H1 (cell line): ENCODE data around the gene TFE3. TPM values are rescaled to one million over a fixed set of nuclear protein-coding genes. Genes with fewer than 3 reads are reported as not detected.

Experiments
- CTCF ChIA-PET: fragments of 300-600 bp; sonication (Branson Sonifier 250); formaldehyde crosslinking; loops from one replicate; lab custom pipeline; 2021; ENCODE audit not compliant: partially characterized antibody; lab: Charles Lee
- POLR2A ChIA-PET: fragments of 300-600 bp; sonication (Branson Sonifier 250); formaldehyde crosslinking; loops from one replicate; lab custom pipeline; 2021; ENCODE audit warnings: inconsistent platforms; ENCODE audit not compliant: partially characterized antibody; lab: Charles Lee
- DNase-seq, 2 experiments: peaks; one replicate each; pipeline versions ENCODE4 v3.0.0 to v3.0.0-alpha.2; 2010 to 2022; ENCODE audit warnings: low spot score in 2 of 2, low read depth in 1 of 2, mixed read lengths in 1 of 2
- FAIRE-seq: peaks from 2 replicates; lab custom pipeline; 2011; peaks lifted over from hg19 to GRCh38; lab: Jason Lieb, UNC
- H2AFZ ChIP-seq: 2 replicates; pipeline ENCODE4 v1.8.1; 2012; ENCODE audit warnings: low read length, inconsistent platforms
- H2AK5ac ChIP-seq: 2 replicates; pipeline ENCODE4 v1.6.1; 2013; ENCODE audit warnings: low read depth, low read length
- H2BK120ac ChIP-seq: replicated peaks from 2 replicates; pipeline ENCODE3; 2013; ENCODE audit warnings: low read depth, low read length, inconsistent platforms
- H2BK12ac ChIP-seq: 2 replicates; pipeline ENCODE4 v1.6.1; 2013; ENCODE audit warnings: low read depth, low read length
- H2BK15ac ChIP-seq: 2 replicates; pipeline ENCODE4 v1.6.1; 2013; ENCODE audit warnings: low read length
- H2BK20ac ChIP-seq: 2 replicates; pipeline ENCODE4 v1.6.1; 2013; ENCODE audit warnings: low read length
- H2BK5ac ChIP-seq: 2 replicates; pipeline ENCODE4 v1.6.1; 2013; ENCODE audit warnings: low read depth, low read length
- H3K14ac ChIP-seq: 2 replicates; pipeline ENCODE4 v1.6.1; 2013; ENCODE audit warnings: inconsistent platforms; ENCODE audit not compliant: insufficient read length
- H3K18ac ChIP-seq: 2 replicates; pipeline ENCODE4 v1.6.1; 2013; ENCODE audit warnings: low read length; ENCODE audit errors: extremely low read depth
- H3K23ac ChIP-seq: 2 replicates; pipeline ENCODE4 v1.6.1; 2013; ENCODE audit warnings: inconsistent platforms; ENCODE audit not compliant: insufficient read length
- H3K23me2 ChIP-seq: 2 replicates; pipeline ENCODE4 v1.6.1; 2013; ENCODE audit warnings: low read depth, low read length
- H3K27ac ChIP-seq: 2 replicates; pipeline ENCODE4 v1.6.1; 2011; ENCODE audit warnings: low read depth, low read length, inconsistent platforms
- H3K27me3 ChIP-seq, 4 experiments: replicated peaks in 1 of 4; 1 replicate in 1 of 4; 2 replicates in 3 of 4; pipeline versions ENCODE4 v1.6.1 to v1.8.1; 2011 to 2013; ENCODE audit warnings: low read length in 3 of 4, mild to moderate bottlenecking in 3 of 4, inconsistent platforms in 2 of 4, mixed read lengths in 2 of 4, moderate library complexity in 1 of 4; ENCODE audit not compliant: control insufficient read depth in 3 of 4, insufficient read depth in 3 of 4; ENCODE audit errors: extremely low read depth in 1 of 4
- H3K36me3 ChIP-seq, 4 experiments: 2 replicates each; pipeline versions ENCODE4 v1.6.1 to v1.8.1; 2011 to 2013; ENCODE audit warnings: mild to moderate bottlenecking in 4 of 4, low read length in 3 of 4, moderate library complexity in 2 of 4, control low read depth in 1 of 4, inconsistent platforms in 1 of 4; ENCODE audit not compliant: insufficient read depth in 4 of 4, control insufficient read depth in 2 of 4
- H3K4ac ChIP-seq: replicated peaks from 2 replicates; pipeline ENCODE3; 2013; ENCODE audit warnings: low read length, low read depth, mixed read lengths, inconsistent platforms; ENCODE audit not compliant: insufficient read length
- H3K4me1 ChIP-seq, 4 experiments: replicated peaks in 1 of 4; 1 replicate in 1 of 4; 2 replicates in 3 of 4; pipeline versions ENCODE4 v1.6.1 to v1.8.1; 2011 to 2013; ENCODE audit warnings: low read length in 3 of 4, inconsistent platforms in 2 of 4, mixed read lengths in 1 of 4; ENCODE audit not compliant: insufficient read depth in 4 of 4, control insufficient read depth in 3 of 4
- H3K4me2 ChIP-seq, 2 experiments: 2 replicates each; pipeline versions ENCODE4 v1.6.1 to v1.8.1; 2011 to 2013; ENCODE audit warnings: low read depth in 2 of 2, low read length in 2 of 2, control low read depth in 1 of 2, inconsistent platforms in 1 of 2, mild to moderate bottlenecking in 1 of 2; ENCODE audit not compliant: insufficient read depth in 1 of 2
- H3K4me3 ChIP-seq, 4 experiments: fragments of 200-600, 300-600 bp in 1 of 4; sonication (generic), shearing (Covaris generic), sonication (Bioruptor Twin) in 1 of 4; 2 replicates each; pipeline versions ENCODE4 v1.5.1 to v1.8.1; 2011 to 2016; ENCODE audit warnings: low read length in 4 of 4, low read depth in 3 of 4, control low read depth in 2 of 4, inconsistent platforms in 2 of 4, mild to moderate bottlenecking in 2 of 4, mixed read lengths in 1 of 4, moderate library complexity in 1 of 4; ENCODE audit not compliant: insufficient read depth in 2 of 4; ENCODE audit errors: extremely low read depth in 1 of 4
- H3K56ac ChIP-seq: replicated peaks from 2 replicates; pipeline ENCODE3; 2013; ENCODE audit warnings: low read depth, mild to moderate bottlenecking, mixed read lengths, low read length, inconsistent platforms; ENCODE audit not compliant: insufficient read length
- H3K79me1 ChIP-seq: 2 replicates; pipeline ENCODE4 v1.6.1; 2013; ENCODE audit warnings: low read depth, low read length, control low read depth
- H3K79me2 ChIP-seq, 2 experiments: 2 replicates each; pipeline versions ENCODE4 v1.6.1 to v1.8.1; 2012 to 2013; ENCODE audit warnings: low read length in 2 of 2, mild to moderate bottlenecking in 2 of 2, inconsistent platforms in 1 of 2; ENCODE audit not compliant: insufficient read depth in 2 of 2, control insufficient read depth in 1 of 2
- H3K9ac ChIP-seq, 4 experiments: replicated peaks in 1 of 4; 1 replicate in 1 of 4; 2 replicates in 3 of 4; pipeline versions ENCODE4 v1.6.1 to v1.8.1; 2011 to 2013; ENCODE audit warnings: low read depth in 3 of 4, low read length in 3 of 4, control low read depth in 2 of 4, mild to moderate bottlenecking in 2 of 4, moderate library complexity in 2 of 4, inconsistent platforms in 1 of 4; ENCODE audit errors: extremely low read depth in 1 of 4
- H3K9me3 ChIP-seq, 2 experiments: 2 replicates each; pipeline versions ENCODE4 v1.6.1 to v1.8.1; 2012 to 2013; ENCODE audit warnings: mild to moderate bottlenecking in 2 of 2, moderate library complexity in 2 of 2, control low read depth in 1 of 2, inconsistent platforms in 1 of 2, low read depth in 1 of 2, low read length in 1 of 2, mixed read lengths in 1 of 2; ENCODE audit not compliant: insufficient read depth in 2 of 2
- H4K20me1 ChIP-seq, 2 experiments: replicated peaks in 1 of 2; 2 replicates each; pipeline versions ENCODE3 to v1.8.1; 2011 to 2013; ENCODE audit warnings: inconsistent platforms in 2 of 2, low read length in 2 of 2, mild to moderate bottlenecking in 1 of 2; ENCODE audit not compliant: insufficient read depth in 2 of 2, control insufficient read depth in 1 of 2
- H4K5ac ChIP-seq: 2 replicates; pipeline ENCODE4 v1.6.1; 2013; ENCODE audit warnings: low read length, low read depth, mixed read lengths, inconsistent platforms; ENCODE audit not compliant: insufficient read length
- H4K8ac ChIP-seq: 2 replicates; pipeline ENCODE4 v1.8.0; 2013; ENCODE audit warnings: mild to moderate bottlenecking, moderate library complexity, low read length, inconsistent platforms; ENCODE audit not compliant: insufficient read depth; ENCODE audit errors: extremely low read depth
- H4K91ac ChIP-seq: replicated peaks from 2 replicates; pipeline ENCODE3; 2013; ENCODE audit warnings: low read length, mixed read lengths, inconsistent platforms; ENCODE audit not compliant: insufficient read length
- BCL11A ChIP-seq, 2 experiments: IDR thresholded peaks; one replicate each; pipeline ENCODE4 v1.6.1; 2011; ENCODE audit warnings: low read depth in 2 of 2, low read length in 2 of 2, mild to moderate bottlenecking in 2 of 2
- BRCA1 ChIP-seq: IDR thresholded peaks from 2 replicates; pipeline ENCODE4 v1.6.1; 2012; ENCODE audit warnings: low read depth, low read length, improper control_type of control experiment
- CEBPB ChIP-seq: IDR thresholded peaks from 2 replicates; pipeline ENCODE4 v1.6.1; 2012; ENCODE audit warnings: low read depth, low read length
- EP300 ChIP-seq, 2 experiments: IDR thresholded peaks; 1 replicate in 1 of 2; 2 replicates in 1 of 2; pipeline ENCODE4 v1.6.1; 2011 to 2012; ENCODE audit warnings: low read depth in 2 of 2, low read length in 2 of 2, mild to moderate bottlenecking in 2 of 2, borderline replicate concordance in 1 of 2, inconsistent platforms in 1 of 2, moderate library complexity in 1 of 2
- HDAC2 ChIP-seq, 2 experiments: fragments of 300-600 bp in 1 of 2; sonication (generic) in 1 of 2; IDR thresholded peaks; 2 replicates each; pipeline ENCODE4 v1.6.1; 2011 to 2012; ENCODE audit warnings: low read depth in 2 of 2, low read length in 2 of 2, mild to moderate bottlenecking in 2 of 2, moderate library complexity in 2 of 2, borderline replicate concordance in 1 of 2, inconsistent platforms in 1 of 2
- NANOG ChIP-seq: IDR thresholded peaks from 2 replicates; pipeline ENCODE4 v1.6.1; 2011; ENCODE audit warnings: low read length, low read depth, mild to moderate bottlenecking, inconsistent platforms; ENCODE audit not compliant: insufficient read depth, poor library complexity, severe bottlenecking
- PHF8 ChIP-seq: fragments of 200-600 bp; sonication (generic); conservative IDR thresholded peaks from 2 replicates; pipeline ENCODE4 v1.7.1; 2012; ENCODE audit warnings: low read depth, mild to moderate bottlenecking, inconsistent platforms, low read length, moderate library complexity
- POLR2A ChIP-seq, 2 experiments: IDR thresholded peaks; 1 replicate in 1 of 2; 2 replicates in 1 of 2; pipeline ENCODE4 v1.6.1; 2011; ENCODE audit warnings: low read depth in 2 of 2, low read length in 2 of 2, mild to moderate bottlenecking in 2 of 2; ENCODE audit errors: control extremely low read depth in 1 of 2
- RFX5 ChIP-seq: IDR thresholded peaks from 2 replicates; pipeline ENCODE4 v1.6.1; 2011; ENCODE audit warnings: low read depth, low read length, improper control_type of control experiment, borderline replicate concordance
- RXRA ChIP-seq: IDR thresholded peaks from 2 replicates; pipeline ENCODE4 v1.6.1; 2011; ENCODE audit warnings: low read depth, mild to moderate bottlenecking, low read length, moderate library complexity; ENCODE audit not compliant: insufficient read depth
- SIX5 ChIP-seq: IDR thresholded peaks from 2 replicates; pipeline ENCODE4 v1.6.1; 2011; ENCODE audit warnings: mild to moderate bottlenecking, low read depth, low read length
- SUZ12 ChIP-seq: fragments of 200-600 bp; sonication (generic); IDR thresholded peaks from 2 replicates; pipeline ENCODE4 v1.6.1; 2012; ENCODE audit warnings: mild to moderate bottlenecking, inconsistent platforms, low read length, moderate library complexity, mixed read lengths
- TBP ChIP-seq: IDR thresholded peaks from 2 replicates; pipeline ENCODE4 v1.6.1; 2011; ENCODE audit warnings: low read depth, low read length, improper control_type of control experiment
- whole genome bisulfite sequencing, 2 experiments: shearing (Covaris generic) in 1 of 2; methylation state at CpG; one replicate each; pipeline versions ENCODE4 v1.1.6 to v1.1.7; 2013 to 2015; ENCODE audit warnings: low lambda C conversion rate in 2 of 2, mixed read lengths in 2 of 2, inconsistent platforms in 1 of 2, low coverage in 1 of 2, missing lambda C conversion rate in 1 of 2; ENCODE audit not compliant: insufficient replicate concordance in 2 of 2, insufficient coverage in 1 of 2, insufficient read length in 1 of 2; ENCODE audit errors: extremely low coverage in 1 of 2, missing lambda C conversion rate in 1 of 2; 5-methylcytosine and 5-hydroxymethylcytosine counted together
- polyA plus RNA-seq, 7 experiments: library from polyadenylated mRNA; depleted of rRNA in 3 of 7; stranded (reverse) in 5 of 7; unstranded in 2 of 7; fragments of >200 nt in 5 of 7; fragments of 200-250 nt in 2 of 7; gene quantifications; 1 replicate in 5 of 7; 2 replicates in 1 of 7; 4 replicates in 1 of 7; pipeline versions ENCODE4 v1.2.1 to v1.2.3, GENCODE V29; 2011 to 2013; ENCODE audit warnings: missing spikeins in 2 of 7, mixed read lengths in 2 of 7
- total RNA-seq: library from RNA; stranded (reverse); fragmentation: NEBNext Ultra II Directional; extraction: Animal tissue kit (Norgen Biotek cat#: 25700); gene quantifications from 2 replicates; pipeline ENCODE4 v1.2.1, GENCODE V29; 2021
- TF ChIP-seq, protein P1 (sequence below): IDR thresholded peaks from 2 replicates; pipeline ENCODE4 v1.6.1; 2011; ENCODE audit warnings: low read depth, mild to moderate bottlenecking, low read length; ENCODE audit not compliant: insufficient read depth

TFE3 gene
- total and polyA plus RNA-seq, 2 of the 8 experiments (the other 6 are each of a cell fraction or from before 2014, with no cell fraction given): 33.7 to 52.9 TPM

- no peaks in the 10 kb centered on the region for H3K79me2 ChIP-seq
- CTCF ChIA-PET: no interaction called here
- no peaks in the 10 kb centered on the region for H3K23me2 ChIP-seq
- TF ChIP-seq NANOG (no peak), BCL11A (IDR thresholded peaks at IDR 0.05; ENCODE audit: low read depth in 2 of 2, low read length in 2 of 2) (no peak), HDAC2 (IDR thresholded peaks at IDR 0.05; ENCODE audit: borderline replicate concordance in 1 of 2, low read depth in 2 of 2, low read length in 2 of 2) (no peak), TBP (no peak), PHF8 (no peak), SUZ12 (no peak), POLR2A (IDR thresholded peaks at IDR 0.05; ENCODE audit: control extremely low read depth in 1 of 2, low read depth in 2 of 2, low read length in 2 of 2) (no peak), CEBPB (no peak), EP300 (IDR thresholded peaks at IDR 0.05; ENCODE audit: borderline replicate concordance in 1 of 2, low read depth in 2 of 2, low read length in 2 of 2) (no peak), RFX5 (no peak), BRCA1 (no peak), SIX5 (no peak), RXRA (no peak)
- TF ChIP-seq, protein P1, sequence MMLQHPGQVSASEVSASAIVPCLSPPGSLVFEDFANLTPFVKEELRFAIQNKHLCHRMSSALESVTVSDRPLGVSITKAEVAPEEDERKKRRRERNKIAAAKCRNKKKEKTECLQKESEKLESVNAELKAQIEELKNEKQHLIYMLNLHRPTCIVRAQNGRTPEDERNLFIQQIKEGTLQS: no peak
These were observed 62.0 kb downstream of the TFE3 start for GRCh38 chrX:48981178-48981577.

More at GRCh38 chrX:48981178-48981577, 62.0 kb downstream of the TFE3 start:
- no peak overlapping the region for H3K18ac ChIP-seq
- H3K36me3 ChIP-seq: peaks cover 4 to 66% (median 37%) of the 10 kb centered on the region in 4 experiments; a peak in 6 of 8 replicates
- H3K79me1 ChIP-seq: no peaks in the 10 kb centered on the region
- H3K27ac ChIP-seq: no peak overlapping the region
- no peak overlapping the region for H4K5ac ChIP-seq
- H3K4me1 ChIP-seq: no peaks in the 10 kb centered on the region
- no peak overlapping the region for H3K4me2 ChIP-seq
- H3K9me3 ChIP-seq: no peaks in the 10 kb centered on the region
- no peaks in the 10 kb centered on the region for H3K27me3 ChIP-seq
- no peak overlapping the region for H4K8ac ChIP-seq
- H2BK5ac ChIP-seq: no peak overlapping the region
- no peak overlapping the region for H2AFZ ChIP-seq
- 98% methylated on average over 7 of the region's 10 CpGs; no CpG with 5 or more reads in 1 of the 2 experiments for WGBS, 2 experiments
- H3K4me3 ChIP-seq: no peak overlapping the region
- no peak overlapping the region for H4K91ac ChIP-seq
- H3K9ac ChIP-seq: no peak overlapping the region
- H2AK5ac ChIP-seq: no peak overlapping the region
- POLR2A ChIA-PET: interaction anchor here (2.7 to 3.7 kb wide), 2 partner anchors 9 to 13 kb away, joined by 11 to 15 read pairs; partner anchors contain the start of gene KCND1
- no peak overlapping the region for H3K56ac ChIP-seq
- H2BK20ac ChIP-seq: no peak overlapping the region
- no peak overlapping the region for H3K23ac ChIP-seq
- peaks cover 0 to 2% of the 10 kb centered on the region in 2 experiments for H4K20me1 ChIP-seq
- no peak overlapping the region for H3K14ac ChIP-seq
- DNase-seq: no peak
- H3K4ac ChIP-seq: no peak overlapping the region
- no peak overlapping the region for H2BK12ac ChIP-seq
- FAIRE-seq: no peak
- H2BK15ac ChIP-seq: no peak overlapping the region
- H2BK120ac ChIP-seq: no peak overlapping the region
